HG03095 (cell line): Measurements from ENCODE around the gene STEAP1B.
"Not testable (repeated sequence)": the region's sequence is repeated elsewhere in the genome, so short reads cannot be mapped to it uniquely, and the experiment has no call there.

Source experiments
- ATAC-seq: cut with Tn5 transposase; IDR thresholded peaks from one replicate; pipeline ENCODE4 v1.9.1; 2021; ENCODE audit warnings: moderate library complexity; ENCODE audit not compliant: unreplicated experiment

STEAP1B gene

GRCh38 chr7:22499044-22499443, 944 bp downstream of the STEAP1B start:
- ATAC-seq = no peak

- ATAC-seq = not testable (repeated sequence)
Observed at GRCh38 chr7:22496912-22497311, 3.1 kb downstream of the STEAP1B start.

DNA sequence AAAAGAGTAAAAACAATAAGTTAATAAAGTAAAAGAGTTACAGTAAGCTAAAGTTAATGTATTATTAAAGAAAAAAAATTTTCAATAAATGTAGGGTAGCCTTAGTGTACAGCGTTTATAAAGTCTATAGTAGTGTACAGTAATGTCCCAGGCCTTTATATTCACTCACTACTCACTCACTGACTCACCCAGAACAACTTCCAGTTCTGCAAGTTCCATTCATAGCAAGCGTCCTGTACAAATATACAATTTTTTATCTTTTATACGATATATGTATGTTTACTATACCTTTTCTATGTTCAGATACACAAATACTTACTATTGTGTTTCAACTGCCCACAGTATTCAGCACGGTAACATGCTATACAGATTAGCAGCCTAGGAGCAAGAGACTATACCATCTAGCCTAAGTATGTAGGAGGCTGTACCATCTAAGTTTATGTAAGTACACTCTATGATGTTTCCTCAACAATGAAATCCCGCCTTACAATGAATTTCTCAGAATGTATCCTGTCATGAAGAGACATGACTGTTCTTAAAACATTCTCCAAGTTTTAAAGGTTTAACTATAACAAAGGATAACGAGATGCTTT, 3.6 kb downstream of the STEAP1B start:
- ATAC-seq = not testable (repeated sequence)

GRCh38 chr7:22493160-22493925, 6.6 kb downstream of the STEAP1B start:
- not testable (repeated sequence) for ATAC-seq

- ATAC-seq = no peak
Observed at GRCh38 chr7:22488643-22489462, 11.1 kb downstream of the STEAP1B start.

DNA sequence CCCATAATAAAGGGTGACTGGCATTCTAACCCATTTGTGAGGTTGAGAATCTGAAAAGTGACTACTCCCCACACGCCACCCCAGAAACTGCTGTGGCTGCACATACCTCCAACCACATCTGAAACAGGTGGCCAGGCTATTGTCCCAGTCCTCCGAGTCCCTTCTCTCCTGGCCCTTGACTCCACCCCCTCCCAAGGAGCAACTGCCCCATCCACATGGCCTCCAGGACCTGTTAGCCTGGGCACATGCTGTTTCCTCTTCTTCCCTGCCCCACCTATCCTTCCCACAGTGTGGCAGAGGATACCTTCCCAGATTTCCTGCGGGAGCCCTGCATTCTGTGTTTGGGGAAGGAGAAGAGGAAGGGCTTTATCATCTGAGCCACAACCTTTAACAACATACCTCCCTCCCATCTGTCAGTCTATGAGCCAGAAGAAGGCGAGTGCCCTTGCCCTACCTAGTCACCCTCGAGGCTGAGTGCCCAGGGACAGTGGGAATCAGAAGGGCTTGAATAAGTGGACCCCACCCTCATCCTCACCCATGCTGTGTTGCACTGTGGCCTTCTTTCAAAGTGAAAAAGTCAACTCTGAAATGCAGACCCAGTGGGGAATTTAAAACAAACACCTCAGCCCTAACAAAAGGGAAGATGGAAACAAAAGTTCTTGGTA, 11.9 kb downstream of the STEAP1B start:
- no peak for ATAC-seq

- ATAC-seq = no peak
Observed at GRCh38 chr7:22486597-22486996, 13.4 kb downstream of the STEAP1B start.

GRCh38 chr7:22485189-22485588, 14.8 kb downstream of the STEAP1B start:
- ATAC-seq = no peak

- ATAC-seq = no peak
Observed at GRCh38 chr7:22482503-22482902, 17.5 kb downstream of the STEAP1B start.

- ATAC-seq = no peak
Observed at GRCh38 chr7:22481726-22482125, 18.3 kb downstream of the STEAP1B start.

- ATAC-seq = no peak
Observed at GRCh38 chr7:22480523-22481075, 19.4 kb downstream of the STEAP1B start.

DNA sequence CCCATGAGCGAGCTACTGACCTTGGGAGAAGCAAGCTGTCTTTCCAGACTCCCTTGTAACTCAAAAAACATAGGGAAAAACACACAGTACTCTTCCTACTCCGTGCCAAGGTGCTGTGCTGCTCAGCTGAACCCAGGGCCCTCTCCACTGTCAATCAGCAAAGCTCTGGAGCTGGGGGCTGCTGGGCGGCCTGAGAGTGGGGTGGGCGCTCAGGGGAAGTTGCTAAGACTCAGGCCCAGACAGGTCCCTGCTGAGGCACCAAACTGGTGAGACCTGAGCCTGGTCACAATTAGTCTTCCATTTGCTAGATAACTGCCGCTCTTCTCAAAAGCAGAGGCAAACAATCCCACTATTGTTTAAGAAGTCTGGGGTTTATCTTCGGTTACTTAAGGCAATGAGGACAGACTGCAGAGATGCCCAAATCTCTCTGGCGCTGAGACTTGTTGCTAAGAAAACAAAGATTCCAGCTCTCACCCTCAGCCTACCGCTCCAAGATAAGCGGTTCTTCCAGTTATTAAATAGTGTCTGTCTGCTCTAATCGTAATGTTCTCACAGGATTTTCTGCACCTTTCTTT, 22.0 kb downstream of the STEAP1B start:
- no peak for ATAC-seq

DNA sequence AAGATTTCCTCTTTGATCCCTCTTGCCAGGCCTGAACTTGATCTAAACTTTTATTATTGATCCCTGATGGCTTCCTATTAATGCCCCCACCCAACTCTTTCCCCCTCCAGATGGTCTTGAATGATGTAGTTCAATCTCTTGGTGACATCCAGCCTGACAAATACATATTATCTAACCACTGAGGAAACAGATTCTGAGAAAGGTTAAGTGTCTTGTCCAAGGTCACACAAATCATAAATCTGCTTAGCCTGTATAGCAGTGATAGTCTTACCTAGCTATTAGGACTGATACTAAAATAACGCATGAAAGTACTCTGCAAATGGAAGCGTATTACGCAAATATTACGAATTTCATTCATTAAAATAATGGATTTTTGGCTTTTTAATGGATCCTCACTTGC, 22.7 kb downstream of the STEAP1B start:
- no peak for ATAC-seq

GRCh38 chr7:22476824-22477223, 23.2 kb downstream of the STEAP1B start:
- ATAC-seq = no peak

DNA sequence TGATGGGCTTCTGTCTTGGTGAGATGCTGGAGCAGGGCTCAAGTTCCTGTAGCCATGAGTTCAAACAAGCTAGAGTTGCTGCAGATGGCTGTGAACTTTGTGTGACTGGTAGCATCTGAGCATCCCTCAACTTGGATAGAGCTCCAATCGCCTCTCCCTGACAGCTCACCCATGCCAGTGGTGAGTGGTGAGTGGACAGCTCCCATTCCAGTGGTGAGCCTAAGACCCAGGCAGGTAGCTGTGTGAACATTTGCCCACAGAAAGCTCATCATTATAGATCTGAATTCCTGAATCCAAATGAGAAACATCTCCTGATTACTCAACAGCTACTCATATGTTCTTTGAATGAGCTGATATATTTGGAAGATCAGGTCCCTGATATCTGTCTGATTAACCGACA, 25.3 kb downstream of the STEAP1B start:
- no peak for ATAC-seq

DNA sequence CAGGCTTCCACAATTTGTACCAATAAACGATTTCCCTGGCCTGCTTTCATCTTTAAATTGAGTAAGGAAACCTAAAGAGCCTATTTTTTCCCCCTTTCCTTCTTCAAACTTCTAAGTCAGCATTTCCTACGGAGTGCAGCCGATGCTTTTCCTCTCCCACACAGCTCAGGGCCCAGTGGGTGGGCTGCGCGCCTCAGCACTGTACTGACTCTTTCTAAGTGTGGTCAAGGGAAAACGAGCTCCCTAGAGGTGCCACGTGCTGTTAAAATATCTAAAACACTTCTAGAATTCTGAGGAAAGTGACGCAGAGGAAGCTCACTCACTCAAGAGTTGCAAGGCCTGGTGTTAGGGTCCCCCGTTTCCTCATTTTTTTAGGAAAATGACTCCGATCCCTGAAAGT, 29.0 kb downstream of the STEAP1B start:
- ATAC-seq = no peak

DNA sequence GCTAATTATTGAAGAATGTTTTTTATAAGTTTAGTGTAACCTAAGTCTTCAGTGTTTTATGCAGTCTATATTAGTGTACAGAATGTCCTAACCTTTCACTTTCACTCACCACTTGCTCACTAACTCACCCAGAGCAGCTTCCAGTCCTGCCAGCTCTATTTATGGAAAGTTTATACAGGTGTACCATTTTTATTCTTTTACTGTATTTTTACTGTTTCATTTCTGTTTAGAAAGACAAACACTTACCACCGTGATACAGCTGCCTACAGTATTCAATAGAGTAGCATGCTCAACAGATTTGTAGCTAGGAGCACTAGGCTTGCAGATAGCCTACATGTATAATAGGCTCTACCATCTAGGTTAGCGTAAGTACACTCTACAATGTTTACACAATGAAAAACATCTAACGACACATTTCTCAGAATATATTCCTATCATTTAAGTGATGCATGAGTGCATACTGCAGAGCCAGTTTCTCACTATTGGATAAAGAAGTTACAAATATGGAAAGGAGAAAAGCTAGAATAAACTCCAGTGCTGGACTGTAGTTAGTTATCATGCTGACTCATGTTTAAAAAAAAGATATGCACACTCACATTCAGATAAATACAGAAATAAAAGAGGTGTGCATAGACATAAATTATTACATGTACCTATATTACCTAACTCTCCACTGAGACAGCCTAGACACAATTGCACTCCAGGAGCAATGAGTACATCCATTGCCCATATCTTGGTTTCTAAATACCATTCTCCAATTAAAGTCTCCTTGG, 30.4 kb downstream of the STEAP1B start:
- ATAC-seq = no peak

DNA sequence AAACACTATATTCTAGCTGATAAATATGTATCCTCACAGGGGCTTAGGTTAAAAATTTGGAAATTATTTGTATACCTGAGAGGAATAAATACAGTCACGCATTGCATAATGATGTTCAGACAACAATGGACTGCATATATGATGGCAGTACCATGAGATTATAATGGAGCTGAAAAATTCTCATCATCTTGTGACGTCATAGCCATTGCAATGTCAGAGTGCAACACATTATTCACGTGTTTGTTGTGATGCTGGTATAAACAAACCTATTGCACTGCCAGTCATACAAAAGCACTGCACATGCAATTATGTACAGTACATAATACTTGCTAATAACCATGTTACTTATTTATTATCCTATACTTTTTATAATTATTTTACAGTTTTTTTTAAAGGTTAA, 31.4 kb downstream of the STEAP1B start:
- ATAC-seq = no peak

- no peak for ATAC-seq
Observed at GRCh38 chr7:22464299-22464698, 35.7 kb downstream of the STEAP1B start.
